Breast epithelium (tissue), 3 donors: ENCODE measurements around the gene SPSB3.

Source experiments
- CTCF ChIP-seq, 3 donors: fragments of 450-650 bp; IDR thresholded peaks; one replicate each; pipeline ENCODE4 v1.5.1; 2016 to 2017; ENCODE audit warnings: antibody characterized with exemption in 3 of 3, mild to moderate bottlenecking in 3 of 3, moderate library complexity in 3 of 3
- POLR2A ChIP-seq: fragments of 450-650 bp; IDR thresholded peaks from one replicate; pipeline ENCODE4 v1.6.1; 2016; ENCODE audit warnings: antibody characterized with exemption, mild to moderate bottlenecking, moderate library complexity
- POLR2AphosphoS5 ChIP-seq, 3 donors: sonication (generic); formaldehyde crosslinking; IDR thresholded peaks; one replicate each; pipeline ENCODE4 v1.6.1; 2017; ENCODE audit warnings: antibody characterized with exemption in 3 of 3

DNA sequence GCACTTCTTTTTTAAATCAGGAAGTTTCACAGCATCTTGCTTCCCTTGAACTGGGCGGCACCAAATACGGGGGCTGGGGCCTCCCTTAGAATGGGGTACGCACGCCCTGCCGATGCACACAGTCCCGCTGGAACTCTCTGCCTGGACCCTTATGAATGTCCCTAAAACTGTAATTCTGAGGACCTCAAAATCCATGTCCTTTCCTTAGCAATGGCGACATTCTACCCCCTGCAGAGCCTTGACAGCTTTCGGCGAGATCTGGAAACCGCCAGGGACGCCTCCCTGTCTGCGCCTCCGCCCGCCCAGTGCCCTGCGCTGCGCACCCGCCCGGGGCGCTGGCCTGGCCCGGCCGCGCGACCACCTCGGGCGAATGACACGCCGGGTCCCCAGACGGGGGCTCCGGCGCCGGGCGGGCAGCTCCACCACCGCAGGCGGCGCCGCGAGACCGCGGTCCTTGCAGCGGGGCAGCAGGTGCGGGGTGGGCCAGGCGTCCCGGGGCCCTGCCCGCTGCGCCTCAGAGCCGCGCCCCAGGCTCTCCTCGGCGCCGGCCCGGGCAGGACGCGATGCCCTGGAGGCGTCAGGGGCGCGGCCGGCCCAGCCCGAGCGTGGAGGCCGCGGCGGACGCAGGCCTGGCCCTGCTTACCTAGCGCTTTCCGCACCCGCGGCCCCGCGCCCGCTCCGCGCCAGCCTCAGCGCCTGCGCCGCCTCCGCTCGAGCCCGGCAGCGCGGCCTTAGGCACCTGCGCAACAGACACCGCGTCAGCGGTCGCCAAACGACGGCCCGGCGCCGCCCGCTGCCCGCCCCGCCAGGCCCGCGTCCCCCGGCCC is 43.7 kb upstream of the SPSB3 start:
- TF ChIP-seq POLR2AphosphoS5 (IDR thresholded peaks at IDR 0.05) (no peak), CTCF (IDR thresholded peaks at IDR 0.05) (no peak), POLR2A (no peak)
